ENCODE data around the gene VEGFB.

The VEGFB gene

GRCh38 chr11:64210301-64211020 lies 23.9 kb upstream of the VEGFB start:
- in situ Hi-C loops (cut with MboI; ENCODE audit: low sequenced_read_pairs): no loop called here

GRCh38 chr11:64211181-64211872 lies 23.1 kb upstream of the VEGFB start:
- in situ Hi-C loops (cut with MboI; ENCODE audit: low sequenced_read_pairs): no loop called here

GRCh38 chr11:64216879-64217278 lies 17.5 kb upstream of the VEGFB start:
- in situ Hi-C loops (cut with MboI; ENCODE audit: low sequenced_read_pairs): no loop called here

GRCh38 chr11:64218628-64219353 lies 15.6 kb upstream of the VEGFB start:
- in situ Hi-C loops (cut with MboI; ENCODE audit: low sequenced_read_pairs): no loop called here

GRCh38 chr11:64219354-64219684 lies 15.1 kb upstream of the VEGFB start:
- in situ Hi-C loops (cut with MboI; ENCODE audit: low sequenced_read_pairs): no loop called here

- in situ Hi-C loops (cut with MboI; ENCODE audit: low sequenced_read_pairs): no loop called here
Measured at GRCh38 chr11:64219755-64220154, 14.6 kb upstream of the VEGFB start.

- in situ Hi-C loops (cut with MboI; ENCODE audit: low sequenced_read_pairs): no loop called here
Measured at GRCh38 chr11:64220271-64220670, 14.1 kb upstream of the VEGFB start.

- in situ Hi-C loops (cut with MboI; ENCODE audit: low sequenced_read_pairs): no loop called here
Measured at GRCh38 chr11:64220798-64221197, 13.6 kb upstream of the VEGFB start.

GRCh38 chr11:64222651-64223000 lies 11.8 kb upstream of the VEGFB start:
- in situ Hi-C loops (cut with MboI; ENCODE audit: low sequenced_read_pairs): no loop called here

GRCh38 chr11:64223001-64223651 lies 11.3 kb upstream of the VEGFB start:
- in situ Hi-C loops (cut with MboI; ENCODE audit: low sequenced_read_pairs): no loop called here

GRCh38 chr11:64224151-64224890 lies 10.1 kb upstream of the VEGFB start:
- in situ Hi-C loops (cut with MboI; ENCODE audit: low sequenced_read_pairs): no loop called here

- in situ Hi-C loops (cut with MboI; ENCODE audit: low sequenced_read_pairs): no loop called here
Measured at GRCh38 chr11:64224891-64225607, 9.3 kb upstream of the VEGFB start.

- in situ Hi-C loops (cut with MboI; ENCODE audit: low sequenced_read_pairs): no loop called here
Measured at GRCh38 chr11:64225608-64226506, 8.5 kb upstream of the VEGFB start, which contains the start of the genes NUDT22 and TRPT1. TSS of gene NUDT22 (plus strand) at chr11:64226274. CDS start at chr11:64226653, 379 bp downstream. TSS of gene TRPT1 (minus strand) at chr11:64226186. CDS start at chr11:64225860, 326 bp downstream.

GRCh38 chr11:64226507-64227051 lies 7.8 kb upstream of the VEGFB start:
- in situ Hi-C loops (cut with MboI; ENCODE audit: low sequenced_read_pairs): no loop called here

GRCh38 chr11:64227405-64227956 lies 6.9 kb upstream of the VEGFB start:
- in situ Hi-C loops (cut with MboI; ENCODE audit: low sequenced_read_pairs): no loop called here

- in situ Hi-C loops (cut with MboI; ENCODE audit: low sequenced_read_pairs): no loop called here
Measured at GRCh38 chr11:64229090-64229743, 5.2 kb upstream of the VEGFB start.

GRCh38 chr11:64229744-64230170 lies 4.6 kb upstream of the VEGFB start:
- in situ Hi-C loops (cut with MboI; ENCODE audit: low sequenced_read_pairs): no loop called here
